Bronchial epithelial cell (primary cell): ENCODE data around the gene CCDC169. TPM values are rescaled to one million over a fixed set of nuclear protein-coding genes. Genes with fewer than 3 reads are reported as not detected.

ENCODE experiments used
- DNase-seq: peaks from one replicate; pipeline ENCODE4 v3.0.0-alpha.2; 2010; ENCODE audit warnings: low read depth
- FAIRE-seq: peaks from 2 replicates; lab custom pipeline; 2011; peaks lifted over from hg19 to GRCh38; lab: Jason Lieb, UNC
- H3K27me3 ChIP-seq: 2 replicates; pipeline ENCODE4 v1.5.1; 2011; ENCODE audit warnings: low read length; ENCODE audit not compliant: control insufficient read depth, insufficient read depth
- H3K36me3 ChIP-seq: 2 replicates; pipeline ENCODE4 v1.5.1; 2011; ENCODE audit warnings: low read length; ENCODE audit not compliant: control insufficient read depth, insufficient read depth
- H3K4me3 ChIP-seq: 2 replicates; pipeline ENCODE4 v1.5.1; 2011; ENCODE audit warnings: mild to moderate bottlenecking, low read depth, low read length, control low read depth
- total RNA-seq: library from RNA; depleted of rRNA; stranded (reverse); fragments of >200 nt; gene quantifications from 2 replicates; pipeline ENCODE4 v1.2.1, GENCODE V29; 2014
- TF ChIP-seq, protein P1 (sequence below): IDR thresholded peaks from 2 replicates; pipeline ENCODE4 v1.5.1; 2011; ENCODE audit warnings: mild to moderate bottlenecking, moderate library complexity, low read length, control low read depth, inconsistent platforms; ENCODE audit not compliant: insufficient read depth, severe bottlenecking

CCDC169 gene
- total RNA-seq, 1 donor from 2014 or later: 1.8 TPM

- FAIRE-seq (no peak), DNase-seq (no peak)
- TF ChIP-seq, protein P1, sequence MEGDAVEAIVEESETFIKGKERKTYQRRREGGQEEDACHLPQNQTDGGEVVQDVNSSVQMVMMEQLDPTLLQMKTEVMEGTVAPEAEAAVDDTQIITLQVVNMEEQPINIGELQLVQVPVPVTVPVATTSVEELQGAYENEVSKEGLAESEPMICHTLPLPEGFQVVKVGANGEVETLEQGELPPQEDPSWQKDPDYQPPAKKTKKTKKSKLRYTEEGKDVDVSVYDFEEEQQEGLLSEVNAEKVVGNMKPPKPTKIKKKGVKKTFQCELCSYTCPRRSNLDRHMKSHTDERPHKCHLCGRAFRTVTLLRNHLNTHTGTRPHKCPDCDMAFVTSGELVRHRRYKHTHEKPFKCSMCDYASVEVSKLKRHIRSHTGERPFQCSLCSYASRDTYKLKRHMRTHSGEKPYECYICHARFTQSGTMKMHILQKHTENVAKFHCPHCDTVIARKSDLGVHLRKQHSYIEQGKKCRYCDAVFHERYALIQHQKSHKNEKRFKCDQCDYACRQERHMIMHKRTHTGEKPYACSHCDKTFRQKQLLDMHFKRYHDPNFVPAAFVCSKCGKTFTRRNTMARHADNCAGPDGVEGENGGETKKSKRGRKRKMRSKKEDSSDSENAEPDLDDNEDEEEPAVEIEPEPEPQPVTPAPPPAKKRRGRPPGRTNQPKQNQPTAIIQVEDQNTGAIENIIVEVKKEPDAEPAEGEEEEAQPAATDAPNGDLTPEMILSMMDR: no peak
- Histone ChIP-seq H3K27me3 (no peaks in the 10 kb centered on the region), H3K36me3 (no peaks in the 10 kb centered on the region), H3K4me3 (no peak overlapping the region)
Observed at GRCh38 chr13:36298535-36299068, 988 bp upstream of the CCDC169 start.

DNA sequence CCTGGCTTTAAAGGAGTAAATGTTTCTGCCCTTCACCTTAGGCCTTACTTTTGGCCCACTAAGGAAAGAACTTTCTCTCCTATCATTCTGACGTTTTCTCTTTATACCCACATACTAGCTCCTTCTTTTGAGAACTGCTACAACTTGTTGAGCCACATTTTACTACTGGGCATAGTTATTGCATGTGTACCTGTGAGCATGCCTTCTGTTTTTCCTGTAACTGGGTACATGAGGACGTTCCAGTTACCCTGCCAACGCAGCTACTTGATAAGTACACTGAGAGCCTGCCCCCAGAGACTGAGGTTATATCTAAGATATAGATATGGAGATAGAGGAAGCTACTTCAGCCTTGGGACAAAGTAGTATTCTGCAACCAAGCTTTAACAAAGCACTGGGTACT lies 3.5 kb downstream of the CCDC169 start:
- TF ChIP-seq, protein P1: no peak
- no peak for FAIRE-seq
- no peaks in the 10 kb centered on the region for H3K36me3 ChIP-seq
- H3K4me3 ChIP-seq: no peak overlapping the region
- no peak for DNase-seq
- no peaks in the 10 kb centered on the region for H3K27me3 ChIP-seq

- Histone ChIP-seq H3K36me3 (no peaks in the 10 kb centered on the region), H3K27me3 (no peaks in the 10 kb centered on the region), H3K4me3 (no peak overlapping the region)
- FAIRE-seq: no peak
- no peak for DNase-seq
- TF ChIP-seq, protein P1: no peak
Observed at GRCh38 chr13:36293497-36293896, 4.1 kb downstream of the CCDC169 start.

DNA sequence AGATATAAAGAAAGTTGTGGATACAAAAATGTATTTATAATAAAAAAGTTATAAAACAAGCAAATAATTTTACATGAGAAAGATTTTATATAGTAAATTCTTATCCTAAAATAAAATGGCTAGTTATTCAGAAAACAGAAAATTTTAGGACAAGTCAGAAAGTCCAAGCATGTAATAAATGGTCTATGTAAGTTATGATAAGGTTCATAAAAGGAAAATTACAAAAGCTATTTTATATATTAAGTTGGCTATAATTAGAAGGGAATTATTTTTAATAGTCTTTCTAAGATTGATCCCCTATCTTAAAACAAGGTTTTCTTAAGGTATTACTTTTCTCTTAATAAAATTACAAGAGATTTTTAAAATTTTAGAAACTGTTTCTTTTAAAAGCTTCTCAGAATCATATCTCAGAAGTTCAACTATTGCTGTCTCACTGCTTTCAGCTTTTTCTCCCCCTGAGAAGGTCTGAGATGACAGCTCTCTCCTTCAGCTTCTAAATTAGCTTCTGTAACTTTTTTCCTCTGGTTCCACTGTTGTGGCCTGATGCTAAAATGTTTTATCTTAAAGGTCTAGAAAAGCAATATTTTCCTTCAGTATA lies 8.7 kb downstream of the CCDC169 start:
- TF ChIP-seq, protein P1: no peak

GRCh38 chr13:36286006-36286405 lies 11.6 kb downstream of the CCDC169 start:
- peaks cover 3% of the 10 kb centered on the region for H3K27me3 ChIP-seq
- H3K36me3 ChIP-seq: no peaks in the 10 kb centered on the region
- H3K4me3 ChIP-seq: no peak overlapping the region
- TF ChIP-seq, protein P1: no peak
- FAIRE-seq (peak; percentile 40), DNase-seq (no peak)

More for the DNA sequence above, 8.7 kb downstream of the CCDC169 start:
- no peak for FAIRE-seq
- Histone ChIP-seq H3K27me3 (peaks cover 3% of the 10 kb centered on the region), H3K36me3 (no peaks in the 10 kb centered on the region), H3K4me3 (no peak overlapping the region)
- DNase-seq: no peak

- DNase-seq (peak; percentile 51), FAIRE-seq (no peak)
- TF ChIP-seq, protein P1: peak; percentile 54
Observed at GRCh38 chr13:36282821-36283432, 14.7 kb downstream of the CCDC169 start.

More at GRCh38 chr13:36282821-36283432, 14.7 kb downstream of the CCDC169 start:
- Histone ChIP-seq H3K27me3 (peaks cover 3% of the 10 kb centered on the region), H3K36me3 (no peaks in the 10 kb centered on the region), H3K4me3 (no peak overlapping the region)
